HG03066 (cell line): ENCODE results near the gene GRHL3.

ENCODE experiments used
- ATAC-seq: cut with Tn5 transposase; IDR thresholded peaks from one replicate; pipeline ENCODE4 v1.9.1; 2021; ENCODE audit warnings: low read depth; ENCODE audit not compliant: unreplicated experiment

GRHL3 gene

GRCh38 chr1:24317081-24317480 is 2.1 kb upstream of the GRHL3 start:
- no peak for ATAC-seq

- no peak for ATAC-seq
Measured at GRCh38 chr1:24317956-24318614, 1.1 kb upstream of the GRHL3 start.

- ATAC-seq: no peak
Measured at GRCh38 chr1:24318615-24319311, 394 bp upstream of the GRHL3 start.

- ATAC-seq: no peak
Measured at GRCh38 chr1:24319962-24320361, 805 bp downstream of the GRHL3 start.

GRCh38 chr1:24321126-24321525 is 2.0 kb downstream of the GRHL3 start:
- no peak for ATAC-seq

- ATAC-seq: no peak
Measured at GRCh38 chr1:24321697-24322469, 2.7 kb downstream of the GRHL3 start.

DNA sequence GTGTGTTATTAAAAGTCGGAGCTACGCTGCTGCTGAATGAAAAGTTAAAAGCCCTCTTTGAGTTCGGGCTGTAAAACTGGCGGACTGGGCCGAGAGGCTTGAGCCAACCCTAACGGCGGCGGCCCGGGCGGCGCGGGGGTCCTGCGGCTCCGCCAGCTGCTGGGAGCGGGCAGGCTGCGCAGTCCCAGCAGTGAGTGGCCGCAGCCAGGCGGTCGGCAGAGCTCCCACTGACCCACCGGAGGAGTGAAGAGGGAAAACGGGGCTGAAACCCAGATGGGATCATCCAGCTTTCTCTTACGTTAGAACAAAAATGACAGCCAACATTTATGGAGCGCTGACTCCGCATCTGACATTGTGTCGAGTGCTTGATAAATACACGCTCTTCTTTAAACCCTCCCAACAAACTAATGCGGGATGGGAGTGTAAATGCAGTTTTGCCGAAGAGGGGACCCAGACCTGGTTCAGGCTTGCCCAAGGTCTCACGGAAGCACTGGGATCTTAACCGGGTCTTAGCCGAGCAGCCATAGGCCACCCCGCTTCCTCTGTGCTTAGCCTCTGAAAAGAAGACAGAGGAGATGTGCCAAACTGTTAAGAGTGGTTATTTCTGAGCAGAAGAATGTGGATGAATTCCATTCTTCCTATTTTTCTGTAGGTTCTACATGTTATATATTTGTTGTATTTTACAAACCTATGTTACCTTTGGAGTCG is 3.5 kb downstream of the GRHL3 start:
- ATAC-seq: no peak

DNA sequence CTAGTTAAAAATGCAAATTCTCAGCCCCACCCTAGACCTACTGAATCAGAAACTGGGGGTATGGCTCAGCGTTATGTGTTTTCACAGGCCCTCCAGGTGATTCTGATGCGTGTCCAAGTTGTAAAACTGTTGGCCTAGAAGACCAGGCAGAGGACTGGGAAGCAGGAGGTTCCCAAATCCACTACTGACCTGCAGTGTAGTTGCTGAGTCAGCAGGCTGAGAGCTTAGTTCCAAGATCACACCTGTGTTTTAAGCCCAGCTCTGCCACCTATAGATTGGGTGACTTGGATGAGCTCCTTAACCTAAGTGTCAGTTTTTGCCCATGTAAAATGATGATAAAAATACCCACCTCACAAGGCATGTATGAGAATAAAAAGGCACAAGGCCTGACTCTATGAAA is 4.1 kb downstream of the GRHL3 start:
- no peak for ATAC-seq

DNA sequence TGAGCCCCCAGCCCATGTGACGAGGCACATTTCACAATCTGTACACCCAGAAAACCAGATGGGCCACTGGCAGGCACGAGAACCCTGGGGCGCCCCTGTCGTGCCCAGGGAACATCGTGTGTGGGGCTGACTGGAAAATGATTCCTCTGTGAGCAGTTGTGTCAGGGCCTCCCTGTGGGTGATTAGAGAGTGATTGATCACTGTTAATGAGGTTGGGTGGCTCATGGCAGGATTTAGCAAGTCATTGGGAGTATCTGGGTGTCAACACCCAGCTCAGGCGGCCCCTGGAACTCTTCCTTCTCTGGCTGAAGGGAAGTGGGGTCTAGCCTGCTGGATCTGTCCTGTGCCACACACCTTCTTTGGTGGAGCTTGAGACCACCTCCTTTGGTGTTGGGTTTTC is 5.7 kb downstream of the GRHL3 start:
- no peak for ATAC-seq

DNA sequence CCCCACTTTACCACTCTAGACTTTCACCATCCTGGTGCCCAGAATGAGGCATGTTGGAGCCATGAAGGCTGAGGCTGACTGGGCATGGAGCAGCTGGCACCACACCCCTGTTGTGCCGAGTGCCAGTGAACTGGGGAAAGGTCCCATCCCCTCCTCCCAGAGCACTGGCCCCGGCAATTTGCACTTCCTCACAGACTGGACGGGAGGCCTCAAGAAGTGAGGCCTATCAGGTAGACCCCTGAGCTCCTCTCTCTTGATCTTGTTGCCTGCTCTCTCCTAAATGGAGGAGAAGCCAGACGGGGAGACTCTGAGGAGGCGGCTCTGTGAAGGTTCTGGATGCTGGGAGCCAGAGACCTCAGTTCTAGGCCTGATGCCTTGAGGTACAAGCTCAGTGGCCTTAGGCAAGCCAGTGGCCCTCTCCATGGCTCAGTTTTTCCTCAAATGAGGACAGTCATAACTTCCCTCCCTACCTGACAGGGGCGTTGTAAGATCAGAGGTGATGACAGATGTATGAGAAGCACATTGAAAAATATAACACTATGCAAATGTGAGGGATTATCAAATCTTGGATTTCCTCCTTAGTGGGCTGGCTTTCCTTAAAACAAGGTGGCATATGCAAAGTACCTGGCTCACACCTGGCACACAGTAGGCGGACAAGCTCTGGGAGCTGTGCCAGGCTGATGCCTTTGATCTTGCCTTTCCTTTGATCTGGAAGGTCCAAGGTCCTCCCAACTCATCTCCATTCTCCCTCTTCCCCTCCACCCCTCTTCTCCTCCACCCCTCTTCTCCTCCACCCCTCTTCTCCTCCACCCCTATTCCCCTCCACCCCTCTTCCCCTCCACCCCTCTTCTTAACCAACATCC is 6.7 kb downstream of the GRHL3 start:
- ATAC-seq: no peak

GRCh38 chr1:24327486-24327885 is 8.3 kb downstream of the GRHL3 start:
- no peak for ATAC-seq

DNA sequence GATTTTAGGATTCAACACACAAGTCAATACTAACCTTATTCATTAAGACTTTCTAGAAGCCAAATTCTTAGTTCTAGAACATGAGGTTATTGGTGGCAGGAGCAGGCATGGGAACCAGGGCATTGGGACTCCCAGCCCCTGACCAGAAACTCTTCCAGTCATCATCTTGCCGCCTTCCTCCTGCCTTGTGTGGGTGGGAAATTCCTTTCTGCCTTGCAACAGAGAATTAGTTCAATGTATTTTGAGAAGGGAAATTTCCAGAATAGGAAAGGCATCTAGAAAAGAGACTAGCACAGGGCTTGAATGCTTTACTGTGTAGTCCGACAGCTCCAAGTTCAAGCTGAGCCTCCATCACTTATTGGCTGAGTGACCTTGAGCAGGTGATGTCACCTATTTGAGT is 8.7 kb downstream of the GRHL3 start:
- no peak for ATAC-seq

- no peak for ATAC-seq
Measured at GRCh38 chr1:24329331-24329730, 10.2 kb downstream of the GRHL3 start.

DNA sequence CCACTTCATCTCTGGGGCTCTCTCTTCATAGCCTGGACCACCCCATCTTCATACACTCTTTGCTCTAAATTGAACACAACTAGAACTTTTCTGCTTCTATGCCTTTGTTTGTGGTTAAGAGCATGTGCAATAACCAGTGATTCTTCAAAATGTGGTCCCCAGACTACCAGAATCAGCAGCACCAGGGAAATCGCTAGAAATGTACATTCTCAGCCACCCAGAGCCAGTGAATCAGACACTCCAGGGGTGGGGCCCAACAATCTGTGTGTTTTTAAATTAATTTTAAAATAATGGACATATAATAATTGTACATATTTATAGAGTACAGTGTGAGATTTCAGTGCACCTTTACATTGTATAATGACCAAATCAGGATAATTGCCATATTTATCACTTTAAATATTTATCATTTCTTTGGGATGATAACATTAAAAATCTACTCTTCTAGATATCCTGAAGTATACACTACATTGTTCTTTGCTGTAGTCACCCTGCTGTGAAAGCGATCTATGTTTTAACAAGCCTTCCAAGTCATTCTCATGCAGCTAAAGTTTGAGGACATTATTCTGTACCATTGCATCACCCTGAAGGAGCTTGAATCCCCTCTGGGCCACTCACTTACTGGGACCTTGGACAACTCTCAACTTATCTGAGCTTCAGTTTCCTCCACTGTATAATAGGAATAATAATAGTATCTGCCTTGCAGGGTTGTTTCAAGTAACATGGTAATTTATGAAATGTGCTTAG is 10.8 kb downstream of the GRHL3 start:
- ATAC-seq: no peak

GRCh38 chr1:24331961-24332673 is 13.0 kb downstream of the GRHL3 start:
- no peak for ATAC-seq

- ATAC-seq: no peak
Measured at GRCh38 chr1:24336075-24336474, 16.9 kb downstream of the GRHL3 start.

GRCh38 chr1:24337455-24337854 is 18.3 kb downstream of the GRHL3 start:
- ATAC-seq: no peak

- ATAC-seq: no peak
Measured at GRCh38 chr1:24338447-24338846, 19.3 kb downstream of the GRHL3 start.

GRCh38 chr1:24339996-24340395 is 20.8 kb downstream of the GRHL3 start:
- ATAC-seq: no peak
